Epithelial cell of proximal tubule (primary cell): ENCODE measurements around the gene PLEKHG4B. TPM values are rescaled to one million over a fixed set of nuclear protein-coding genes. Genes with fewer than 3 reads are reported as not detected.
"Not testable (repeated sequence)": the region's sequence is repeated elsewhere in the genome, so short reads cannot be mapped to it uniquely, and the experiment has no call there.

Source experiments
- DNase-seq: peaks from one replicate; pipeline ENCODE4 v3.0.0-alpha.2; 2011; ENCODE audit warnings: low read depth
- H3K4me3 ChIP-seq: 2 replicates; pipeline ENCODE4 v1.5.1; 2011; ENCODE audit warnings: low read depth, mild to moderate bottlenecking, low read length
- CTCF ChIP-seq: conservative IDR thresholded peaks from 2 replicates; pipeline ENCODE4 v1.5.1; 2012; ENCODE audit warnings: low read depth, mild to moderate bottlenecking, low read length
- total RNA-seq: library from RNA; depleted of rRNA; stranded (reverse); fragments of >200 nt; gene quantifications from 2 replicates; pipeline ENCODE4 v1.2.3, GENCODE V29; 2015

The PLEKHG4B gene
- total RNA-seq, 1 donor from 2014 or later, result 3.5 TPM

- DNase-seq, result no peak
- no peak overlapping the region for H3K4me3 ChIP-seq
Observed at GRCh38 chr5:196350-196749, 104.4 kb downstream of the PLEKHG4B start.

GRCh38 chr5:197031-197430 is 105.1 kb downstream of the PLEKHG4B start:
- H3K4me3 ChIP-seq, DNase-seq: not testable (repeated sequence)

More at GRCh38 chr5:196350-196749, 104.4 kb downstream of the PLEKHG4B start:
- no peak for TF ChIP-seq CTCF

DNA sequence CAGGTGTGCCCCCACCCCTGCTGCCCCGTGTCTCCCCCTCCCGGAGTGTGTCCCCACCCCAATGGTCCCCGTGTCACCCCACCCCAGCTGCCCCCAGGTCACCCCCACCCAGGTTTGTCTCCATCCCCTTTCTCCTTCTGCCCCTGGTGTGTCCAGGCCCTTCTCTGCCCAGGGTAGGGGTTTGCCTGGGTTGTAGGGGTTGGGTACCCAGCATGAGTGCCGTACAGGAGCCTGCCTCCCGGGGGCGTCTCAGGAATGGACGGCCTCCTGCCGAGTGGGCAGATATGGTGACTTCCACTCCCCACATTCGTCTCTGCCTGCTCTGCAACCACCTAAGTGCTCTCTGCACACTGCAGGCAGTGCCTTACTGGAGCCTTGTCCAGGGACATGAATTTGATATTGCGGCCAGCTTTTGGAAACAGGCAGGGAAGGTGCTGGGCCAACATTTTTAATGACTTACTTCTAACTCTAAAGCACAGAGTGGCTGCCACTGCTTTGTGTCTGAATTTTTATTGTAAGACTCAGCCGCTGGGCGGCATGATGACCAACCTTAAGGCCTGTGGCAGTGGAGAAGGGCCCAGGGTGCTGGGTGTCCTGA is 106.0 kb downstream of the PLEKHG4B start:
- DNase-seq, result no peak
- TF ChIP-seq CTCF, result no peak
- H3K4me3 ChIP-seq, result no peak overlapping the region

GRCh38 chr5:198516-199196 is 106.7 kb downstream of the PLEKHG4B start:
- no peak for TF ChIP-seq CTCF
- no peak overlapping the region for H3K4me3 ChIP-seq
- no peak for DNase-seq

DNA sequence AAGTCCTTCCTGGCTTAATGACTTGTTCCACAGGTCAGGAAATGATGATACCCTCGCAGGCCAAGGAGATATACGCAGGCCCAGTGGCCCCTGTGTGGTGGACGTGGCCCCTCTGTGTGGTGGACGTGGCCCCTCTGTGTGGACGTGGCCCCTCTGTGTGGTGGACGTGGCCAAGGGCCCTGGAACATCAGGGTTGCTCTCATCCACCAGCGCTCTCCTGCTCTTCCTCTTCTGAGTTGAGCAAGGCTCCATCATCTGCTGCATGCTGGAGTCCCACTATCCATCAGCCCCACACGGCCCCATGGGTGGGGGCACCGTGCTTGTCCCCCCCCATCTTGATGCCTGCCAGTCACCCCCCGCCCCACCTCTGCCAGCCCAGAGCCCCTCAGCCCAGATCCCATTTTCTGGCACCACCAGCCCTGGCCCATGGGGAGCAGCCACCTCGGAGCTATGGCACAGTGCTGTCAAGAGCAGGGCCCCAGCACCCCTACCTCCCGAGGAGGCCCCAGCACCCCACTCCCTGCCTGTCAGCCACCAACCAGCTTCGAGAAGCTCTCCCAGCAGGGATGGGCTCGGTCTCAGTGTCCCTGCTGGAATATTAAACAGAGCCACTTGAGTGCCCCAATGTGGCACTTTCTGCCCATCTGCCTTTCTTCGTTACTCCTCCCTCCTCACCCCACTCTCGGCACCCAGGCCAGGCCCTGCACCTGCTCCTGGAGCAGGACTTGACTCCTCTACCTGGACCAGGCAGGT is 107.4 kb downstream of the PLEKHG4B start:
- TF ChIP-seq CTCF, result no peak
- no peak for DNase-seq
- H3K4me3 ChIP-seq, result no peak overlapping the region

GRCh38 chr5:199950-200645 is 108.1 kb downstream of the PLEKHG4B start:
- DNase-seq, result no peak
- TF ChIP-seq CTCF, result no peak
- H3K4me3 ChIP-seq, result no peak overlapping the region

DNA sequence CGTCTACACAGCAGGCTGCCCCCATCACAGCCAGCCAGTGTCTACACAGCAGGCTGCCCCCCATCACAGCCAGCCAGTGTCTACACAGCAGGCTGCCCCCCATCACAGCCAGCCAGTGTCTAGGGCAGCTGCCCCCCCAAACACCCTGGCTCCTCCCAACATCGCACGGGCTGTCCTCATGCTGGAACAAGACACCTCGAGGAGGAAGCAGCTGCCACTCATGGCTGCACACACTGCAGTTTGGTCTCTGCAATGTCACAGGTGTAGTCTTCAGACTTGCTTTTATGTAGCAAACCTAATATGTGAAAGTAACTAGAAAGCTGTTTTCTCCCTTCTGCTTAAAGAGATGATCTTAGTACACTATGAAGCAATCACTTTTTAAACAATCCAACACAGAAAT is 109.0 kb downstream of the PLEKHG4B start:
- no peak overlapping the region for H3K4me3 ChIP-seq
- TF ChIP-seq CTCF, result no peak
- DNase-seq, result no peak
